Posterior vena cava (tissue), 2 donors: Measurements from ENCODE around the gene DOCK8. TPM values are rescaled to one million over a fixed set of nuclear protein-coding genes. Genes with fewer than 3 reads are reported as not detected.

Source experiments
- DNase-seq: peaks from one replicate; pipeline ENCODE4 v3.0.0-alpha.2; 2020; ENCODE audit warnings: low spot score
- intact Hi-C, 2 donors: fragments of 100-400 bp; cut with DNase I; formaldehyde crosslinking; loops; one replicate each; pipeline versions ENCODE4 v1.14.1 to v1.14.2; 2022 to 2023
- total RNA-seq, 2 donors: library from RNA; stranded (reverse); fragmentation: NEBNext Ultra II Directional; extraction: Animal tissue kit (Norgen Biotek cat#: 25700); gene quantifications; one replicate each; pipeline ENCODE4 v1.2.1, GENCODE V29; 2021
- donor health status: DM: yes; HTN: yes; CAD: no.
- donor health status: DM: yes; HTN: yes; CAD: no.

DOCK8 gene
- total RNA-seq, 2 donors from 2014 or later: 17.9 to 20.6 TPM

DNA sequence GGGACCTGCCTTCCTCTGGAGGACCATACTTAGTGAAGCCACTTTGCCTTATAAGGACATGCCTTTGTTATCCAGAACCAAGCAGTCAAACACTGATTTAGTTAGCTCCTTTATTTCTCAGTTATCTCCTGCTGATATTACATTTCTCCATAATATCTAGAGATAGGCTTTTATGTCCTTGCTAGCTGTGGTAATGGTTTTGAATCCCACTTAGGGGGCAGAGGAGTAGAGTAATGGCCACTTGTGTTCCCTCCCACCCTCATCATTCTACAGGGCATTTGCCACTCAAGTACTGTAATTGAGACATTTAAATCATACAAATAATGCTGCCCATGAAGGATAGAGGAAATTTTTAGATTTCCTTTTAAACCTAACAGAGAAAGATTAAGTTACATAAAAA lies 80.9 kb downstream of the DOCK8 start:
- intact Hi-C loops: no loop called here
- no peak for DNase-seq

DNA sequence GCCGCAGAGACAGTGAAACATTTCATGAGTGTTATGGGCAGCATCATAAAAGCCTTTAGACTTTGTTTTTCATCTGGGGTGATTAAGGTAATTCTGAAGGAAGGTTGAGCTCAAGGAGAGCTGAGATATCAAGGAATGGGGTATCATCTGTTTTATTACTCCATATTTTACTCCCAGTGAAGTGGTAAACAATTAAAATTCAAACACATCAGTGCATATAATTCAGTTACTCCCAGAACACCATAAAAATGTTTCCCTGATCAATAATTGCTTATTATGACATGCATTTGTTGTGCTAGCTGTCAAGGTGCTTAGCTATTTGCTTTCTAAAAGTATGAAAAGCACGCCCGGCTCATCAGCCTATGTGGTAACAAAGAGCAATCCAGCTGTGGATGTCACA lies 81.7 kb downstream of the DOCK8 start:
- intact Hi-C loops: no loop called here
- no peak for DNase-seq

DNA sequence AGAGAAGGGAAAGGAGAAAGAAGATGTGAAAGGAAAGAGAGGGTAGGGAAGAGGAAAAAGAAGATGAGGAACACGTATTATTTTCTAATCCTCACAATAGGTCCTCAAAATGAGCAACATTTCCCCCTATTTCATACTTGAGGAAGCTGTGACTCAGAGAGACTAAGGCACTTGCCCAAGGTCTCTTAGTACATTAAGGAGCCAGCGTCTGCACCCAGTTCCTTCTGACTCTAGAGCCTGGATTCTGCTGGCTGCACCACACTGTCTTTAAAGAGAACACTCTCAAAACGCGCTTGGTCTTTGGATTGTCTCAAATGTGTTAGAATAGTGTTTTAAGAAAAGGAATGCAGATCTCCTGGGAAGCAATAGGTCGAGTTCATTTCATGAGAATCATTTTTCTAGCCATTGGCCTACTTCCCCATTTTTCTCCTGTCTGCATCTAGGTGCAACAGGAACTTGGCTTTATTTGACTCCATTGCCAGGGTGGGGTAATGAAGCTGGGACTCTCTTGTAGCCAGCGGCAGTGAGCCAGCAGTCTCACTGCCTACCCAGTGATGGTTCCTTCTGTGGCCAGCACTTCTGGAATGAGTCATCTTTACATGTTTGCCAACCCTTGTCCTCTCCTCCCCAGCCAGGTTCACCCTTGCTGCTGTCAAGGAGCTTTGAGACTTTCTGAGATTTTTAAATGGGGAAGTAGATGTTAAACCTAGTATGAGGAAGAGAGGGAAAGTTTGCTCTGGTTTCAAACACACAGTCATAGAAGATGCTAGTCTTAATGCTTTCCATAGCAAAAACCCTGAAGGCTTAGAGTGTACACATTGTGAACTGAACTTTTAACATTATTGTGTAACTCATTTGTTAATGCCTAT lies 82.7 kb downstream of the DOCK8 start:
- intact Hi-C loops: no loop called here
- no peak for DNase-seq

DNA sequence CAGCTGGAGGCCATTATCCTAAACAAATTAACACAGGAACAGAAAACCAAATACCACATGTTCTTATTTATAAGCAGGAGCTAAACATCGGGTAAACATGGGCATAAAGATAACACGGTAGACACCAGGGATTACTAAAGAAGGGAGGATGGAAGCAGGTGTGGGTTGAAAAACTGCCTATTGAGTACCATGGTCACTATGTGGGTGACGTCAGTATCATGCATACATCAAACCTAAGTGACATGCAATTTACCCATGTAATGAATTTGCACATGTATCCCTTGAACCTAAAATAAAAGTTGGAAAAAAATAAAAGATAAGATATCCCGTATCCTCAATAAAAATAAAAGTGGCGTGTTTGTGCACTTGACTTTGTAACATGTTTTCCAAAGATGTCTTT lies 88.8 kb downstream of the DOCK8 start:
- intact Hi-C loops: no loop called here
- no peak for DNase-seq

DNA sequence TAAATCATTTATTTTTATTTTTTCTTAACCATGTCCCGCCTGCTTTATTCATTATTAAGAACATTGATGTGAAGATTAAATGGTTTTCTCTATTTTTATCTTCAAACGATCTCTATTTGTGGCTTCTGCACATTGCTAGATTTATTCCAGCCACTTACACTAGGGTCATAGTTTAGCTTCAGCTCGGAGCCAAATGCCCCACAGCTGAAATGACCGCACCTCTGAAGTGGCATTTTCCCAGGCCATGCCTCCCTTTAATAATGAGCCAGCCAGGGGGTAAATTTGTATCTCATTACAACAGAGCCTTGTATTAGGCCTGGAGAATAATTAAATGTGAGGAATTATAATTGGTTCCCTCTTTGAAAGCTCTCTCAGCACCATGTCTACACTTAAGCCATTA lies 89.4 kb downstream of the DOCK8 start:
- no peak for DNase-seq
- intact Hi-C loops: no loop called here

DNA sequence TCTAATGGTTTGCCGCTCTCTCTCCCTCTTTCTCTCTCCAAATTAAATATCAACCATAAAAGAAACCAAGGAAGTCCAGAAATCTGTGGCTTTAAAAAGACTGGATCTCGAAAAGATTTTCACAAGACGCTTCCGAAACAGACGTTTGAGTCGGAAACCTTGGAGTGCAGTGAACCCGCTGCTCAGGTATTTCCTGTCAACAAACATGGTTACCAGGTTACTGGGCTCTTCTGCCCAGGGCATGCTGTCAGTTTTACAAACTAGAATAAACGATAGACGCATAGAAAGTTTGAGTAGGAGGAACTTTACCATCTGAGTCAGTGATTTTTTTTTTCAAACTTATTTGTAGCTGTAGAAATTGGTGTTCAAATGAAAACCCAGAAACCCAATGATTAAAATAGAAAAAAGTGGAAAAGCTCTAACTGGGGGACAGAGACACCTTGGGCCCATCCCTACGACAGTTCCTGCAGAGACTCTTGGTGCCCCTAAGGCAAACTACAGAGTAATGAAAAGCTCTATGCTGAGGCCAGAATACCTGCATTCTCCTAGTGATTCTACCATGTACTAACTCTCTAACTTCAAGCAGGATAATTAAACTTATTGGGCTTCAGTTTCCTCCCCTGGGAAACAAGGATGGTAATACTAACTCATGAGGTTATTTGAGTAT lies 90.0 kb downstream of the DOCK8 start:
- no peak for DNase-seq
- intact Hi-C loops: no loop called here

DNA sequence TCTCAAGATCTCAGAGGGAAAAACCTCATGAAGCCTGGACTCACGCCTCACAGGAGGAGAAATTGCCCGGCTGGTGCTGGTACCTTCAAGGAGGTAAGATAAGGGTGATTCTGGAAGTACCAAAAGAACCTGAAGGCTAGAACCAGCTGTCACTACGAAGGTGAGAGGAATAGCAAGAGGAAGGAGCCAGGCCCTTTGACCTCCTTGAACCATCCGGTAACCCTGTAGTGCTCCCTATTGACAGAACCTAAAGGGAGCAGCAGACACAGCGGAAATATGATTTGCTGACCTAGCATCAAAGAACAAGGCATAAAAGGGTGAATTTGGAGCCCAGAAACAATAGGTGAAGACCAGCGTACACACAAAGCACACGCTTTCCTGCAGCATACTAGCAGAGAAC lies 92.2 kb downstream of the DOCK8 start:
- intact Hi-C loops: no loop called here
- no peak for DNase-seq

DNA sequence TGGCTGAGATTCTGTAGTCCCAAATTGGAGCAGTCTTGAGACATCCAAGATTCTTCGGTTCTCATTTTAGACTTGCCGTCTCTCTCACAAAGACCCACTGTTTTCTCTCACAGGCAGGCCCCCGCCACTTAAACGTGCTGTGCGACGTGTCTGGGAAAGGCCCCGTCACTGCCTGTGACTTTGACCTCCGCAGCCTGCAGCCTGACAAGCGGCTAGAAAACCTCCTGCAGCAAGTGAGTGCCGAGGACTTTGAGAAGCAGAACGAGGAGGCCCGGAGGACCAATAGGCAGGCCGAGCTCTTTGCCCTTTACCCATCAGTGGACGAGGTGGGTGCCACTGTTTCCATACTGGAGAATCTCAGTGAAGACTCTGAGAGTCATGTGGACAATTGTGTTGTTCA lies 97.2 kb downstream of the DOCK8 start:
- no peak for DNase-seq
- intact Hi-C loops: no loop called here

DNA sequence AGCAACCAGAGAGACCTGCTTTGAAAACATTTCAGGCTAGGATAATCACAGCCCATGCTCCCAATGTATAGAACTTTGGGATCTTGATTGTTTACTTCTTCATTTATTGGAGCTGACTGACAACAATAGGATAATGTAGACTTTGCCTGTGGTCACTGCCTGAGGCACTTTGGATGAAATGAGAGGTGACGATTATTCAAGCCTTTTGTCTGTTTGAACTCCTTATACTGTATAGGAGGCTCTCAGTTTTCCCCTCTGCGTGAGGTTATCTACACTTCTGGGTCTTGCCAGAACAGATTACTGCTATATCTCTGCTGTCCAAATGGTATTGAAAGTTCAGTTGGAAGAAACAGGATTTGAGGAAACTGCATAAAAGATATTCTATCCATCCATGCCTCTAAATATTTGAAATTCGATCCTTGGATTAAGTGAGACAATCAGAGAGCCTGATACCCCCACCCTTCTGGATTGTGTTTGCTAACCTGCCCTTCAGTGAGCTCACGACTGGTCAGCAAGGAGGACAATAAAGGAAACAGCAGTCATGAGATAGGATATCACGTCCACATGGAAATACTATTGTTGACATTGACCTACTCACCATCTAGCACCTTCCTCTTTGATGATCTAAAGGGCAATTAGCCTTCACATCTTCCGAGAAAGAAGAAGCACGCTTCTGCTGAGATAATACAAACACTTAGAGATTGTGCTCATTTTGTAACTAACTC lies 98.1 kb downstream of the DOCK8 start:
- intact Hi-C loops: no loop called here
- DNase-seq: no peak

DNA sequence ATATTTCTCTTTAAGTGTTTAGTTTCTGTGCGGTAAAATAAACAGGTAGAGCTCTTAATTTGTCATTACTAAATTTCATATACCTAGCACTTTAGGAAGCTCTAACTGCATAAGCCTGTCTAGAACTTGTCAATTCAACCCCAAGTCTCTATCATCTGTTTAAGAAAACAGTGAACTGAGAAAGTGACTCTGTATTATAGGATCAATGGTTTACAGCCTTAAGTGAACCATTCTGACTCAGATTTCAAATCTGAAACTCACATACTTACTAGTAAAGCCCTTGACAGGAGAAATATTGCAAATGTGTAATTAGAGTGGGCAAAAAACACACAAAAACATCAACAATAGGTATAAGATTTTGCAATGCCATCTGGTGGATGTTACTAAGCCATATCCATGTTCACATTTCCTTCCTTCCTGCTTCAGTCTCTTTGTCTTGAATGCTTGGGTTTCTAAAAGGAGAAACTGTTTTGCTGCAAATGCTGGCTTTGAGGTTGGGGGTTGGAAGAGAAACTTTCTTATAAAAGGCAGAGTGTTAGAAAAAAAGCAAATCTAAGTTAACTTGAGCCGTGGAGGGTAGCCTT lies 101.8 kb downstream of the DOCK8 start:
- DNase-seq: no peak
- intact Hi-C loops: no loop called here

DNA sequence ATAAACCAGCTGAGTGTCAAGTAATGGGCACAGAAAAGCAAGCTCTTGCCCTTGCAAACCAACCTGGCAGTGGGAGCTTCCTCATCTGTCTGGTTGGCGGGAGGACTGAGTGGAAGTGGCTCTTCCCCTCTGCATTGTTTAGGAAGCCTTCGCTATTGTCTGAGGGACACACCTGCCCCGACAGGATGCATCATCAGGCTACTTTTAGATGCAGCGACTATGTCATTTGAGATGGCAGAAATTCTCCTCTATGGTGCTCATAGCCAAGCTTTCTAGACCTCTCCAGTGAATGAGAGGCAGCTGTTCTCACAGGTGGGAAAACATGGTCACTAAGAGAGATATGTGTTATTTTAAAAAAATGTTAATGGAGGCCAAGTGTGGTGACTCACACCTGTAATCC lies 104.0 kb downstream of the DOCK8 start:
- DNase-seq: no peak
- intact Hi-C loops: no loop called here

DNA sequence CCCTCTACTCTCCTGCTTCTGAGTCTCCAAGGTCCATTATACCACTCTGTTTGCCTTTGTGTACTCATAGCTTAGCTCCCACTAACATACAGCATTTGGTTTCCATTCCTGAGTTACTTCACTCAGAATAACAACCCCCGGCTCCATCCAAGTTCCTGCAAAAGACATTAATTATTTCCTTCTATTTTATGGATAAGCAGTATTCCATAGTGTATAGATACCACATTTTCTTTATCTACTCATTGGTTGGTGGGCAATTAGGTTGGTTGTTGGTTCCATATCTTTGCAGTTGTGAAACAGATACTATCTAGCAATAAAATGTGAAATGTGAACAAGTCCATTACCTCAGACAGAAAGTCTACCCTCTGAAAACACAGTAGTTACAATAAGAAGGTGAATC lies 110.3 kb downstream of the DOCK8 start:
- intact Hi-C loops: no loop called here

DNA sequence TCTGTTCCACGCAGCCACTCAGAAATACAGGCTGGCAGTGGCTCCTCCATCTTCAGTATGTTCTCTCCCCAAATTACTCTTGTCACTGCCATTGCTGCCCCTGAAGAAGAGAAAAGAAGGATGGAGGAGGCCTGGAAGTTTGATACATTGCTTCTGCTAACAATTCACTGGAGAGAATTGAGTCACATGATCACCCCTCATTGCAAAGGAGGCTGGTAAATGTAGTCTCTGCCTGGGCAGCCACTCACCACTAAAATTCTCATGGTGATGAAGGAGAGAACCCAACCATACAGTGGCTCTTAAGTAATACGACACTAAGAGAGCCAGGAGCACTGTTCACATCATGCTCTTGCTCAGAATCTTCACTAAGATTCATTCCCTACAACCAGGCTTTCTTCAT lies 112.0 kb downstream of the DOCK8 start:
- no peak for DNase-seq
- intact Hi-C loops: no loop called here

More for the DNA sequence above, 110.3 kb downstream of the DOCK8 start:
- no peak for DNase-seq

DNA sequence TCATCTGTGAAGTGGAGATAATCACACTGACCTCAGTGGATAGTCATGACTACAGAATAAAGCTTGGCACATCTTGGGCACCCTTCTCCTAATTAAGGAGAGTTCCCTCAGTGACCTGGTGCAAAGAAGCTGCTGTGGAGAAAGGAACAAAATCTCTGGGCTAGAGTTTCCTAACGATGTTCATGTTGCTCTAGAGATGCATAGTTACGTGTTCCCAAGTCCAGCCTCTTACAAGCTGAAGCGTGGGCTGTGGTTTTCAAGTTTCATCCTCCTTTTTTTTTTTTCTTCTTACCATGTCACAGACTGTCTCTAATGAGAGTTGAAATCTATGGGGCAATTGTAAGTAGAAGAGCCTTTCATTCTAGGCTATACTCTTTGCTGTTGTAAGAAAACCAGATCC lies 113.8 kb downstream of the DOCK8 start:
- intact Hi-C loops: no loop called here
- no peak for DNase-seq

DNA sequence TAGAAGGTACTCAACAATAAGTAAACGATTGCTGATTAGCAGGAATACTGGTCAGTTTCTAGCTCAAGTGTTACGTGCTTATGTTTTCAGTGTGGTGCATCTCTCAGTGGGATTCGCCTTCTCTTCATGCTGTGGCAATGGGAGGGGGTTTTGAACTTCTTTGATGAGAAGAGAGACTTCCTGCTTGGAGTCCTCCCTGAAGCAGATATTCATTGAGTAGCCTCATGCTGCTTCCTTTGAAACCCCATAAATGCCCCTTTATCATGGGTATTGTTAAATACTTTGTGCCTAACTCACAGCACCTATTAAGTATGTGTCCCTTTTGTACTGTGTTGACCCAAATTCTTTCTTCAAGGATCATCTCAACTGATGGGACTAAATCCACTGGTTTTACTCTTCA lies 116.5 kb downstream of the DOCK8 start:
- intact Hi-C loops: no loop called here
- no peak for DNase-seq

DNA sequence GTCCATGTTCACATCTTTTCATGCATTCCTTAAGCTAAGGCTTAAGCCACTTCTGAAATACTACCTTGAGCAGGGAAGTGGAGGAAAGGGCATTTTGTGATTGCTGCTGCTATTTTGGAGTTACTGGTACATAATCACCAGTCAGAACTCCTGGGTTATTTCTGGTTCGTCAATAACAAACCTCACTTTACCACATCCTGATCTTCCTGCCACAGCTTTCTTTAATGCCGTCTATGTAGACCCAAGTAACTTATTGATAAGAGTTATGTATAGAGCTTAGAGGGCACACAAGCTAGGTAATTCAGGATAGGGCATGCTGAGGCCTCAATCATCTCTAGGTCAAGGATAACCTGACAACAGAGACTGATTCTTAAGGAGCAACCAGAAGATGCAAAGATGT lies 120.7 kb downstream of the DOCK8 start:
- no peak for DNase-seq

DNA sequence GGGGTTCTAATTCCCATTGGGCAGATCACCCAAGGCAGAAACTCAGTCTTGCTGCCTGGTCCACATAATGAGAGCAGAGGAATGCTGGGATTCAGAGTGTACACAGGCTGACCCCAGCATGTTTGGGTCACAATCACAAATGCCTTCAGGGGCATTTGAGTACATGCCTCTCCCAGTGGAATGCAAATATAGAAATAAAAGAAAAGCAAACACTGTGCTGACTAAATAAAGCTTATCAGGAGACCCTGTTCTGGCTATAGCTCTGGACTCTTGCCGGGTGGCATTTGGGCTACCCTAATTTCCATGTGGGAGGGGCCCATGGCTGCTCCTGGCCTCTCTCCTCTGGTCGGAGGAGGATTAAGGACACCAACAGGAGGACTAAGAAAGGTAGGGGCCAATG lies 121.4 kb downstream of the DOCK8 start:
- intact Hi-C loops: no loop called here
- DNase-seq: no peak

More for the DNA sequence above, 120.7 kb downstream of the DOCK8 start:
- intact Hi-C loops: no loop called here

DNA sequence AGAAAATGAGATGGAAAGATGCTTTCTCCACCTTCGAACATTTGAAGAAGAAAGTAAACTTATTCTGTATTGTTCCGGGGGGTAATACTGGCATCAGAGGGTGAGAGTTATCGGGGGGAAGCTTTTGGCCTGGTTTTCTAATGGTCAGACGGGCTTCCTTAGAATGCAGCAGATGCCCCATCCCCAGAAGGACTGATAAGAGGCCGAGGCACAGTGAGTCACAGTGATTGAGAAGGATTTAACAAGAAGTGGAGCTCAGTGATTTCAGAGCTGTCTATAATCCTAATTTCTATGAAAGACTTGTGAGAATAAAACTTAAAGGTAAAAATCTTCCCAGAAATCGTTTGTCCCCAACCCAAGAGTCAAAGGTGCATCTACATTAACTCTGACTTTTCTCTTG lies 123.9 kb downstream of the DOCK8 start:
- intact Hi-C loops: no loop called here
- no peak for DNase-seq

DNA sequence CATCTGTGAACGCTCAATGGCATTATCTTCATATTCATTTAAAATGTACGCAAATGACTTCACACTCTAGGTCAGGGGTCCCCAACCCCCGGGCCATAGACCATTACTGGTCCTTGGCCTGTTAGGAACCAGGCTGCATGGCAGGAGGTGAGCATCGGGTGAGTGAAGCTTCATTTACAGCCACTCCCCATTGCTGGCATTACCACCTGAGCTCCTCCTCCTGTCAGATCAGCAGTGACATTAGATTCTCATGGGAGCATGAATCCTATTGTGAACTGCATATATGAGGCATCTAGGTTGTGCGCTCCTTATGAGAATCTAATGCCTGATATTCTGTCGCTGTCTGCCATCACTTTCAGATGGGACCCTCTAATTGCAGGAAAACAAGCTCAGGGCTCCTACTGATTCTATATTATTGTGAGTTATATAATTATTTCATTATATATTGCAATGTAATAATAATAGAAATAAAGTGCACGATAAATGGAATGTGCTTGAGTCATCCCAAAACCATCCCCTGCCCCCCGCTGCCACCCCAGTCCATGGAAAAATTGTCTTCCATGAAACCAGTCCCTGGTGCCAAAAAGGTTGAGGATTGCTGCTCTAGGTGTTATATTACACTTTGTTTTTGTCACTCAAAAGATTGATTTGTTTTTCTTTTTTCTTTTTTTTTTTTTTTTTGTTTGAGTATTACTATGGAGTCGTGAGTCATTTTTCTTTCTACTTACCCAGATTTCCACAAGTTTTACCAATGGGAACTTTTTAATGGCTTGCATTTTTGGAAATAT lies 127.2 kb downstream of the DOCK8 start:
- intact Hi-C loops: no loop called here
- no peak for DNase-seq
